ENCODE results near the gene ZNF710.
"Not testable (repeated sequence)": the region's sequence is repeated elsewhere in the genome, so short reads cannot be mapped to it uniquely, and the experiment has no call there.

ZNF710 gene, protein sequence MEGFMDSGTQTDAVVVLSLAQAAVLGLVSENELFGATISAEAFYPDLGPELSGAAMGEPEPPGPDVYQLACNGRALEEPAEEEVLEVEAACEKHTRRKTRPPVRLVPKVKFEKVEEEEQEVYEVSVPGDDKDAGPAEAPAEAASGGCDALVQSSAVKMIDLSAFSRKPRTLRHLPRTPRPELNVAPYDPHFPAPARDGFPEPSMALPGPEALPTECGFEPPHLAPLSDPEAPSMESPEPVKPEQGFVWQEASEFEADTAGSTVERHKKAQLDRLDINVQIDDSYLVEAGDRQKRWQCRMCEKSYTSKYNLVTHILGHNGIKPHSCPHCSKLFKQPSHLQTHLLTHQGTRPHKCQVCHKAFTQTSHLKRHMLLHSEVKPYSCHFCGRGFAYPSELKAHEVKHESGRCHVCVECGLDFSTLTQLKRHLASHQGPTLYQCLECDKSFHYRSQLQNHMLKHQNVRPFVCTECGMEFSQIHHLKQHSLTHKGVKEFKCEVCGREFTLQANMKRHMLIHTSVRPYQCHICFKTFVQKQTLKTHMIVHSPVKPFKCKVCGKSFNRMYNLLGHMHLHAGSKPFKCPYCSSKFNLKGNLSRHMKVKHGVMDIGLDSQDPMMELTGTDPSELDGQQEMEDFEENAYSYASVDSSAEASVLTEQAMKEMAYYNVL

DNA sequence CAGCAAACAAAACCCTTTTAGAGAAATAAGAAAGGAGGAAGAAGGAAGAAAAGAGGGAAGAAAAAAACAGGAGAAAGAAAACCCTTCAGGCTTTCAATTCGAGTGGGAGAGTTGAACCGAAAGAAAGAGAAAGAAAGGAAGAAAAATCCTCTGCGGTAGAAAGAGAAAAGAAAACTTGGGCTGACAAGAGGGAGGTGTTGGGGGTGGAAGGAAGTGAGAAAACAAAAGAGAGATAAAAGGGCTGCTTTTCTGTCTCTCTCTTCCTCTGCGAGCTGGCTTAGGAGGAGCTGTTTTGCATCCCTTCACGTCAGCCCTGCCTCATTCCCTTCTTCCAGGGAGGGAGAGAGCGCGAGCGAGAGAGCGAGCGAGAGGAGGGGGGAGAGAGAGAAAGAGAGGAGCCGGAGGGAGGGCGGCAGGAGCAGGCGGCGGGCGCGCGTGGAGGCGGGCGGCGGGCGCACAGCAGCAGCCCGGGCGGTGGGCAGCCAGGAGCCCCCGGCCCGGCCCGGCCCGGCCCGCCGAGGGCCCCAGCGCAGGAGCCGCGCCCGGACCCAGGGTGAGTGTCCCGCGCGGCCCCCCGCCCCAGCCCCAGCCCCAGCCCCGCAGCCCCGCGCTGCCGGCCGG, at the start of gene ZNF710:
Gene ZNF710, plus strand, starts transcription at position 263 of the 621 bp plus-strand sequence. CDS start 65,814 bp downstream, outside the sequence.
- no peak for DNase-seq

DNA sequence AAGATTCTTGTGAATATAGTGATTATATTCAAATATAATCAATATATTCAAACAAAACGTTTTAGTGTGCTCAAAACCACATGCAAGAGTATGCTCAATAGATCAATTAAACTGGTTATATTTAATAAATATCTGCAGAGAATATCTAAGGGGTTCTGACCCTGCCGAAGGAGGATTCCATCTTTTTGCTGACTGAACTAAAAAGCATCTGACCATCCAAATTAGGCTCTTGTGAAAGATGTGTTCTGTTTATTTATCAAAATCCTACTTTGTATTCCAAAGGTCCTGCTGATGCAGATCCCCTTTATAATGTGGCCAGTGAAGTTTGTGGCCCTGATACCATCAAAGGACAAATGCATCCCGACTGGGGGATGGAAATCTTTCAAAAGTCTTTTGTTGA, 46.6 kb upstream of the ZNF710 start:
- DNase-seq = no peak

- DNase-seq = not testable (repeated sequence)
Observed at GRCh38 chr15:89955449-89955998, 45.6 kb upstream of the ZNF710 start.

DNA sequence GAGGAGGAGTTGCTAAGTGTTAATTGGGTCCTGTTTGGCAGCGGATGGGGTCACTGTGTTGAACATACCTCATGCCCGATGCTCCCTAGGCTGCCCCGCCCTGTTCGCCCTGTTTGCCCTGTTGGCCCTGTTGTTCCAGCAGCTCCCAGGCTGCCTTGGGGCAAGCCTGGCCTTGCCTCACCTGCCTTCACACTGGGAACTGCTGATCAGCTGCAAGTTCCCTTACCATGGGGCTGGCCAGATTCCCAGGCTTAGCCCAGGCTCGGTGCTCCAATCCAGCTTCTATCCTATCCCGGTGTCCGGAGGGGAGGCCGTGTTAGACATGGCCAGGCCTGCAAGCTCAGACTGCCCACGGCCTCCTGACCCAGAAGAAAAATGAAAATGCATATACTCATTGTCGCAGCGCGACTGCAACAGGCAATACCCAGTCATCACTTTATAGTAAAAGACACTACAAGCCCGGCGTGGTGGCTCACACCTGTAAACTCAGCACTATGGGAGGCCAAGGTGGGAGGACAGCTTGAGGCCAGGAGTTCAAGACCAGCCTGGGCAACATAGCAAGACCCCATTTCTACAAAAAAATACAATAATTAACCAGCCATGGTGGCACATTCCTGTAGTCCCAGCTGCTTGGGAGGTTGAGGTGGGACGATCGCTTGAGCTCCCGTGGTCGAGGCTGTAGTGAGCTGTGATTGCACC, 42.9 kb upstream of the ZNF710 start:
- no peak for DNase-seq

GRCh38 chr15:89963301-89964231, 37.6 kb upstream of the ZNF710 start:
- DNase-seq = no peak

- DNase-seq = no peak
Observed at GRCh38 chr15:89964232-89964954, 36.7 kb upstream of the ZNF710 start.

DNA sequence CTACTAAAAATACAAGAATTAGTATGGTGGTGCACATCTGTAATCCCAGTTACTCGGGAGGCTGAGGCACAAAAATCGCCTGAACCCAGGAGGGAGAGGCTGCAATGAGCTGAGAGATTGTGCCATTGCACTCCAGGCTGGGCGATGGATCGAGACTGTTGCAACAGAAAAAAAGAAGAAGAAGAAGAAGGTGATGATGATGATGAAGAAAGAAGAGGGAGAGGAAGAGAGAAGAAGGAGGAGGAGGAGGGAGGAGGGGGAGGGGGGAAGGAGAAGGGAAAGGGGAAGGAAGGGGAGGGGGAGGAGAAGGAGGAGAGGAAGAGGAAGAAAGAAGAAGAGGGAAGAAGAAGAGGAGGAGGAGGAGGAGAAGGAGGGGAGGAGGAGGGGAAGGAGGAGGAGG, 33.2 kb upstream of the ZNF710 start:
- no peak for DNase-seq

- DNase-seq = peak; percentile 4
Observed at GRCh38 chr15:89971592-89971997, 29.5 kb upstream of the ZNF710 start.

GRCh38 chr15:89972085-89972484, 29.0 kb upstream of the ZNF710 start:
- no peak for DNase-seq

DNA sequence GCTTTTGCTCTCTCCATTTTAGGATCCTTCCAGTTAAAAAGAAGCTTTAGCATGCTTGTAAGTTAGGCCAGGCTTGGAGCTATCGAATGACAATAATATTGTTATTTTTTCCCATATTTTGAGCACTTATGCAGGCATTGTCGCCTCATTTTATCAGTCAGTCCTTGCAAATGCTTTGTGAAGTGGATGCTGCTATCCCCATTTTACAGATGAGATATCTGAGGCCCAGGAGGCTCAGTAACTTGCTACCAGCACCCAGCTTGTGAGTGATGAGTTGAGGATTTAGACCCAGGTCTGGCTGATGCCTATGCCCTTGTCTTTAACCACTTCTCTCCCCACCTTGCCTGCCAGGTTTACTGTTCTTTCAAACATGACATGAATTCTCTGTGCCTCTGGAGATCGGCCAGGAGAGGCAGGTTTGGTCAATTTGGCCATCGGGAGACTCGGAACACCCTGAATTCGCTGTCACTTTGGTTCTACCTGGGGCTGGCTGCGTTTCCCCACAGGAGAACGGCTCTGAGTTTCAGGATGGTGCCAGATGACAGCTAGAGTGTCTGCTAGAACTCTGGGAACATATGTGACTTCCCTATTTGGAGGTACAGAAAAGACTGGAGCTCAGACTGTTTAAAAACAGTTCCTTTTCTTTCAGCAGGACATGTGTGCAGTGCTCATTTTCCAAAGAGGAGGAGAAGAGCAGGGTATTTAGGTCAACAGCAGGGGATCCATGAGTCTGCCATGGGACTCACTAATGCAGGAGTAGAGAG, 25.5 kb upstream of the ZNF710 start:
- DNase-seq = no peak

- DNase-seq = no peak
Observed at GRCh38 chr15:89976246-89976600, 24.9 kb upstream of the ZNF710 start.

DNA sequence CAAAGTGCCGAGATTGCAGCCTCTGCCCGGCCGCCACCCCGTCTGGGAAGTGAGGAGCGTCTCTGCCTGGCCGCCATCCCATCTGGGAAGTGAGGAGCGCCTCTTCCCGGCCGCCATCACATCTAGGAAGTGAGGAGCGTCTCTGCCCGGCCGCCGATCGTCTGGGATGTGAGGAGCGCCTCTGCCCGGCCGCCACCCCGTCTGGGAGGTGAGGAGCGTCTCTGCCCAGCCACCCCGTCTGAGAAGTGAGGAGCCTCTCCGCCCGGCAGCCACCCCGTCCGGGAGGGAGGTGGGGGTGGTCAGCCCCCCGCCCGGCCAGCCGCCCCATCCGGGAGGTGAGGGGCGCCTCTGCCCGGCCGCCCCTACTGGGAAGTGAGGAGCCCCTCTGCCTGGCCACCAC, 23.3 kb upstream of the ZNF710 start:
- DNase-seq = not testable (repeated sequence)

GRCh38 chr15:89978914-89979313, 22.2 kb upstream of the ZNF710 start:
- no peak for DNase-seq

DNA sequence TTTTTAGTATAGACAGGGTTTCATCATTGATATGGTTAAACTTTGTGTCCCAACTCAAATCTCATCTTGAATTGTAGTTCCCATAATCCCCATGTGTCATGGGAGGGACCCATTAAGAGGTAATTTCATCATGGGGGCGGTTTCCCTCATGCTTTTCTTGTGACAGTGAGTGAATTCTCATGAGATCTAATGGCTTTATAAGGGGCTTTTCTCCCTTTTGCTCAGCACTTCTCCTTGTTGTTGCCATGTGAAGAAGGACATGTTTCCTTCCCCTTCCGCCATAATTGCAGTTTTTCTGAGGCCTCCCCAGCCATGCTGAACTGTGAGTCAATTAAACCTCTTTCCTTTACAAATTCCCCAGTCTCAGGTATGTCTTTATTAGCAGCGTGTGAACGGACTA, 20.2 kb upstream of the ZNF710 start:
- no peak for DNase-seq

GRCh38 chr15:89982315-89983055, 18.6 kb upstream of the ZNF710 start:
- no peak for DNase-seq

DNA sequence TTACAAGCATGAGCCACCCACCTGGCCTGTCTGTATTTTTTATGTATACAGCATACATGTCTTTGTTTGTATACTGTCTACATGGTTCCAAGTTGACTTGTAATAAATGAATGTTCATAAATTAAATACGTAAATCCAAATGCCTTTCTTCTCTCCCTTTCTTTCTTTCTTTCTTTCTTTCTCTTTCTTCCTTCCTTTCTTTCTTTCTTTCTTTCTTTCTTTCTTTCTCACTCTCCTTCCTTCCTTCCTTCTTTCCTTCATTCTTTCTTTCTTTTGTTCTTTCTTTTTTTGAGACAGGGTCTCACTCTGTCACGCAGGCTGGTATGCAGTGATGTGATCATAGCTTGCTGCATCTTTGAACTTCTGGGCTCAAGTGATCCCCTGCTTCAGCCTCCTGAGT, 17.1 kb upstream of the ZNF710 start:
- no peak for DNase-seq

DNA sequence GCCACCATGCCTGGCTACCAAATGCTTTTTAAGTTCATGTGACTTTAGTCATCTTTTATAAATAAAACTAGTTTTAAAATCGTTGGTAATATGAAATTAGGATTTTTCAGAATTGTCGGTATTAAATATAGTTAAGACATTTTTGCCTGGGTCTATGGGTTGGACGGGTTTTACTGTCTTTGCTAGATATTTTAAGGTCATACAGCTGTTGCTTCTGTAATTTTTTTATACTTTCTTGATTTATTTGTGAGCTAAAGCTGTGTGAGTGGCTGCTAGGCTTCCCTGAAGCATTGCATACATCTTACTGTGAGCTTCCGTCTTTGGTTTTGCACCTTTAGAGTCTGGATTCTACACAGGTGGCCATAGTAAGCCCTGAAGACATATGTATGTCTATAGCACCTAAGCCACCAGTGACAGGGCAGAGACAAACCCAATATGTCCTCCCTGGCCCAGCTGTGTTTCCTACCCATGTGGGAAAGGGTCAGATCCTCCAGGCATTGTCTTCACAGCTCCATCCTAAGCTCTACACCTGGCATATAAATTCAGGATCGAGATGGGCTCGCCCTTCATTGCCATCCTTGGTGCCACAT, 16.6 kb upstream of the ZNF710 start:
- no peak for DNase-seq

GRCh38 chr15:89985111-89985510, 16.0 kb upstream of the ZNF710 start:
- no peak for DNase-seq

DNA sequence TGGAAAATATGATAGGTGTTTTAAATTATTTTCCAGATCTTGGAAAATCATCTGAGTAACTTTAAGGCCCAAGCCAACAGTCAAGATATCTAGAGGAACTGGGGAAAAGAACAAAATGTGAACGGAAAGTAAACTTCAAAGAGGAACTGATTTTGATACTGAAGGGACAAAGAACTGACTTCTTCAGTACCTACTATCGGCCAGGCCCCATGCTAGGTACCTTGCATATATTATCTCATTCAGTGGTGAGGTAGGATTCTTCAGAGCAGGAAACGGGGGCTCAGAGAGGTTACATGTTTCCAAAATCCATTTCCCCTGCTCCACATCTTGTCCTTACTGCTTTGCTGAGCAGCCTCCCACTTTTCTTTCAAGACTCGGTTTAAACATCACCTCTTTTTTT, 9.8 kb upstream of the ZNF710 start:
- no peak for DNase-seq
